ENCODE results near the gene DNAI1.
"Not testable (repeated sequence)": the region's sequence is repeated elsewhere in the genome, so short reads cannot be mapped to it uniquely, and the experiment has no call there.

Gene DNAI1

DNA sequence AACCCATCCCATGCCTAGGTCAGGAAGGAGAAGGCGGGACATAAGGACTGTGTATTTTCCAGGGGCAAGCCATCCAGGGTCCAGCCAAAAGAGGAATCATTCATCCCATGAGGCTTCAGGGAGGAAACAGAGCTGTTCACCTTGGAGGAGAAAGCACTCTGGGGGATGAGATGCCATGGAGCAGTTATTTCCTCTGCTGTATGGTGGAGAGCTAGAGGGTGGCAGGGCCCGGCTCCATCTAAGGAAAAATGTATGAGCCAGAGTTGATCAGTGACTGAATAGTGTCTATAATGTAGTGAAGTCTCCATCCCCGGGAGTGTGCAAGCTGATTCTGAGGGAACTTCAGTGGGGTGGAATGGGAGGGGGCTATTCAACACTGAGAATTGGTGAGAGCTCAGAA lies 56.2 kb downstream of the DNAI1 start:
- DNase-seq, result no peak

DNA sequence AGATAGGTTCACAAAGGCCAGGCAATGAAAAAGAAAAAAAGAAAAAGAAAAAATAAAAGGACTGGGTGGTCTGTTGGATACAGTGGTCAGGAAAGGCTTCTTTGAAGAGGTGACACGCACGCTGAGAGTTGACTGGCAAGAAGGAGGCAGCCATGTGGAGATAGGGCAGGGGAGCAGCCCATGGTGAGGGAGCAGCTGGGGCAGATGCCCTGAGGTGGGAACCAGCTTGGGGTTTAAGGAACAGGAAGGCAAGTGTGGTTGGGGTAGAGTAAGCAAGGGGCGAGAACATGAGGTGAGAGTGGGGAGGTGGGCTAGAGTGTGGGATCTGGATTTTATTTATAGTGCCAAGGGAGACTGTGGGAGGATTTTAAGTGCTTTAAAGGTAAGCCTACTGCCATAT lies 57.4 kb downstream of the DNAI1 start:
- DNase-seq, result no peak

DNA sequence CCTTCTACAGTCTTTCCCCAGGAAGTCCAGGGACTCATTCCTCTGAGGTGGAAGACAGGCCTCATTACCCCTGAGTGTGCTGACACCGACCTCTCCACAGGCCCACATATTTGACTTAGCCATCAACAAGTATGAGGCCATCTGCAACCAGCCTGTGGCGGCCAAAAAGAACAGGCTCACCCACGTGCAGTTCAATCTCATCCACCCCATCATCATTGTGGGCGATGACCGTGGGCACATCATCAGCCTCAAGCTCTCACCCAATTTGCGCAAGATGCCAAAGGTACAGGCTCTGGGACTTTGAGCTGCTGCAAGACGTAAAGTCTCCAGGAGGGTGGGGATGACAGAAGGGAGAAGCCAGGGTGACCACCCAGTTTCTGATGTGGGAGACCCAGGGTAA lies 58.6 kb downstream of the DNAI1 start:
- no peak for DNase-seq

DNA sequence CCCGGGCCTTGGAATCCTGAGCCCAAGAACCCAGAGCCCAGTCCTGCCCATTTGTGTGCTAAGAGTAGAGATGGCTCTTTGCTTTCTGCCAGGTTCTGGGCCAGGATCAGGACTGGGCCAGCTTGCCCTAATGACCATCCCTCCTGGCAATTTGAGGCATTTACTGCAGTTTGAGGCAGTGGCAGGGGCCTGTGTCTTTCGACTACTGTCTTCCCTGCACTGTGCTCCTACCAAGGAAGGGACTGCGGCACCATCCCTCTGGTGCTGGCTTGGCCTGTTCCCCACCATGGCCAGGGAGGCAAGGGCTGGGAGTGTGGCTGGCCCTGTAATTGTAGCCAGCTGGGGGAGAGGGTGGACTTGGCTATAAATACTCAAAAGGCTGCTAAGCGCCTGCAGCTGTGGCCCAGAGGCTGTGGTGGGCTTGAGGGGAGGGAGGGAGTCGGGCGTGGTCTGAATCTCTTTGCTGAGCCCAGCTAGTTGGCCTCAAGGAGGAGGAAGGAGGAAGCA lies 59.6 kb downstream of the DNAI1 start:
- DNase-seq, result no peak

DNA sequence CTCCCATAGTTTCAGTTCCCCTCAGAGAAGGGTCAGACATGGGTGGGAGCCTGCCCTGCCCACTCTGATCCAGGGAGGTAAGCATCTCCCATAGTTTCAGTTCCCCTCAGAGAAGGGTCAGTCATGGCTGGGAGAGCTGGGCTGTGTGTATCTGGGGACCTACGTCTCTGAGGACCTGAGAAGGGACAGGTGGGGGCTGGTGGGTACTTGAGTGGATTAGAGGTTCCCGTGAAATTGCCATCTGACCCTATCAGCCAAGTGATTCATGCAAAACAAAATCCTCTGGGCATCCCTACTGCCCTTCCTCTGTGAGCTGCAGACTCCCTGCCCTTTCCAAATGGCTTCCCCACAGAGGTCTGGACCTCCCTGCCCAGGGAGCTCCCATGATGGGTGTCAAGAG lies 60.3 kb downstream of the DNAI1 start:
- no peak for DNase-seq

DNA sequence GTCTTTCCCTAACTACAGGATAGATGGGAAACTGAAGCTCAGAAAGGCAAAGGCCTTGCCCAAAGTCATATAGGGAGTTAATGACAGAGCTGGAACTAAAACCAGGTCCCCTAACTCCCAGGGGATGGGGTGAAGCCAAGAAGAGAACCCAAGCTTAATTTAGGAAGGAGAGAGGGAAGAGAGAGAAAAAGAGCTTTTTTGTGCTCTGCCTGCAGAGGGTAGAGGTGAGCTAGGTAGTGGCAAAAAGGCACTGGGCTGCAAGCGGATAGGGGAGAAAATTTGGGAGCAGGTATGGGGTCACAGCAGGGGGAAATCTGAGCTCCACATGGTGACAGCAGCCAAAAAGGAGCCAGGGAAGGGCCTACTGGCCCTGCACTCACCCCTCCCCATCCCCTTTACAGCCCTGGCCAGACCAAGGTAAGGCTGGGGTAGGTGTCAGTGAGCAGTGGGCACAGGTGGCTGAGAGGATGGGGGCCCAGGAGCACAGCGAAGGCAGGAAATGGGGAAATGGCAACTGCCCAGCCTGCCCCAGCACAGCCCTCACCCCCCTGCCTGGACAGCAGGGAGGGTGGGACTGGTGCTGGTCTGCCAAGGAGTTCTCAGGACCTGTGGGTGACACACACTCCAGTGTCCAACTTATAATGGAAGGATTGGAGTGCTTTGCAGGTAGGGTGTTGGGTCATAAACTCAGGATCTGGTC lies 60.9 kb downstream of the DNAI1 start:
- DNase-seq, result no peak

DNA sequence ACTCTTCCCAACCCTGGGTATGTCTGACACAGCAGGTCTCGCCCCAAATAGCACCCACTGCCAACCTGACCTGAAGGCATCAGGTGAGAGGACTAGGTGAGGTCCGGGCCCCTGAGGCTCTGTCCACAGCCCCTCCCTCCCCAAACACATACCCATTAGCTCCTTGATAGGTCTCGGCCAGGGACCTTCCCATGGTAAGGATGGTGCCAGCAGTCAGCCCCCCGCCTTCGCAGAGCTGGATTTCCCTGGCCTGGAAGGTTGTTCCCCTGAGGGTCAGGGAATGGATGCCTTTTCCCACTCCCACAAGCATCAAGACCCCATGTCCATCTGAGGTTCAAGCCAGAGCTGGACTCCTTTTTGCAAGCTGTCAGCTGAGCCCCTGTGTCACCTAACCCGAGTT lies 61.5 kb downstream of the DNAI1 start:
- DNase-seq, result no peak

DNA sequence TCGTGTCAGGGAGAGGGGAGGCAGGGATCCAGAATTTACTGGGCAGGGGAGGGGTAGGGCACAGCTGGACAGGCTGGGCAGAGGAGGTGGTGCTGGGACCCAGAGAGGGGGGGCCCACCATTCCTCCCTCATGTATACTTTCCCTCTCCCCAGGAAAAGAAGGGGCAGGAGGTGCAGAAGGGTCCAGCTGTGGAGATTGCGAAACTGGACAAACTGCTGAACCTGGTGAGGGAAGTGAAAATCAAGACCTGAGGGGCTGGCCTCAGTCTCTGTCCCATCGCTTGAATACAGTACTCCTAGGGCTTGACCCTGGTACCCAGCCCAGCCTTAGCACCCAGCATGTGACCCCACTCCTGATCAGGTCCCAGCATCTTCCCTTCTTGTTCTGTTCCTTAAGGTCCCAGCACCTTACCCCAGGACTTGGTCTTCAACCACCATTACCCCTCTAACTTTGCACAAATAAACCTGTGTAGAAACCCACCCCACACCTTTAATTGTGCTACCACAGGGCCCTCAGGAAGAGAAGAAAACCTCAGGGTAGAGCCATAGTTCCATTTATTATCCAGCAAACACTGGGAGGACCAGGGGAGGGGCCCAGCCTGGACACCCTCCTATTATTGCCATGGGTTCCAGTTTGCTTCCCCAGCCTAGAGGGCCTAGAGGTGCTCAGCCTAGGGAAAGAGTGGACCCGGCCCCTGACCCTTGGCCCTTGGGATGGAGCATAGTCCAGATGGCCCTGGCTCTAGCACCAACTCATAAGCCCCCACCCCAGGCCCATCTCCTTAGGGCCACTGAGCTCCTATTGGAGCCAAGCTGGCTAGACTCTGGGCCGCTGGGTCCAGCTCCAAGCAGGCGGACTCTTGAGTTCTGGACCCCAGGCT lies 62.1 kb downstream of the DNAI1 start:
- no peak for DNase-seq

DNA sequence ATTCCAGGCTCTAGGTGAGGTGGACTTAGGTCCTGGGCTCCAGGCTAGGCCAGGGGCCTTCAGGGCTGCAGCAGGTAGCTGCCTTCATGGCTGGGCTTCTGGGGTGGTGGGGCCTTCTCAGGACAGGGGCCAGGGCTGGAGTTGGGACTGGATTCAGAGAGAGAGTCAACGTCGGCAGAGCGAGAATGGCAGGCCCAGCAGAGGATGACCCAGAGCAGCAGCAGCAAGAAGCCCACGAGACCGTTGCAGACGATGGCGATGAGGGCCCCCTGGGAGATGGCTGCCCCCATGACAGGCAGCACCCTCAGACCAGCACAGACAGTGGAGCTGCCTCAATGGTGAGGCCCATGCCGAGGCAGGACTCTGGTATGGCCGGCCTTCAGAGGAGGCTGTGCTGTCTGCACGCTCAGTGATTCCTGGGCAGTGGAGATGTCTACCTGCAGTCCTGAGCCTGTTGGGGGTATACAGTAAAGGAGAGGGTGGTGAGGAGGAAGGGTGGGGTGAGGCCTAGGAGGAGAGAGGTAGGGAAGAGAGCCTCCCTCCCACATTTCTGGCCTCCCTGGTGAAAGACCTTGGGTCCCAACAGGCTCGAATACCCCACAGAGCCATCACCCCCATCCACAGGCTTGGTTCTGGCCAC lies 62.9 kb downstream of the DNAI1 start:
- DNase-seq, result no peak

DNA sequence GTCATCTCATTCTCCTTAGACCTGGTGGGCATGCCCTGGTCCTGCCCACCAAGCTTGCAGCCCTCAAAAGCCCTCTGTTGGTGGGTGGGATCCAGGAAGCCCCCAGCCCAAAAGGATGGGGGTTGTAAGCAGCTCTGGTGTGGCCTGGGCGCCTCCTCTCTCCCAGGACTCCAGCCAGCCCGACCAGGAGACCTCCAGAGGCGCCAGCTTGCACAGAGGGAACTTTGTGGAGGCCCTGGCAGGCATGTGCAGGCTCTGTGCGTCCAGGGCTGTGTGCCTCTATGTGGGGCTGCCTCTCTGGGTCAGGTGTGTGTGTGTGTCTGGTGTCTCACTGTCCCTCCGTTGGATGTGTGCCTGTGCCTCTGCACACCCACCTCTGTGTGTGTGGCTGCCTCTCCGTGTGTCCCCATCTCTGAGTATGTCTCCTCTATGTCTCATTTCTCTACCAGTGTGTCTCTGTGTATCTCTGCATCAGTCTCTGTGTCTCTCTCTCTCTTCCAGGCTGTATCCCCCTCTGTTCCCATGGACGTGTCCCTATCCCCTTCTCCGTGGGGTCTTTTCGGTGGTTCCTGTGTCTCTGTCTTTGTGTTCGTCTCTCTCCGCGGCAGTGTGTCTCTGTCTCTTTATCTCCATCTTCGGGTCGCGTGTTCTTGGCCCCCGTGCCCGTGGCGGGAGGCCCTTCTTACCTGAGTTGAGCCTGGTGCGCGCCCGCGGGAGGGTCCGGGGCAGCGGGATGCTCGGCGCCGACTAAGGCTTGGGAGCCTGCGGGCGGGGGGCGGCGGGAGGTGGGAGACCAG lies 63.7 kb downstream of the DNAI1 start:
- DNase-seq, result no peak

DNA sequence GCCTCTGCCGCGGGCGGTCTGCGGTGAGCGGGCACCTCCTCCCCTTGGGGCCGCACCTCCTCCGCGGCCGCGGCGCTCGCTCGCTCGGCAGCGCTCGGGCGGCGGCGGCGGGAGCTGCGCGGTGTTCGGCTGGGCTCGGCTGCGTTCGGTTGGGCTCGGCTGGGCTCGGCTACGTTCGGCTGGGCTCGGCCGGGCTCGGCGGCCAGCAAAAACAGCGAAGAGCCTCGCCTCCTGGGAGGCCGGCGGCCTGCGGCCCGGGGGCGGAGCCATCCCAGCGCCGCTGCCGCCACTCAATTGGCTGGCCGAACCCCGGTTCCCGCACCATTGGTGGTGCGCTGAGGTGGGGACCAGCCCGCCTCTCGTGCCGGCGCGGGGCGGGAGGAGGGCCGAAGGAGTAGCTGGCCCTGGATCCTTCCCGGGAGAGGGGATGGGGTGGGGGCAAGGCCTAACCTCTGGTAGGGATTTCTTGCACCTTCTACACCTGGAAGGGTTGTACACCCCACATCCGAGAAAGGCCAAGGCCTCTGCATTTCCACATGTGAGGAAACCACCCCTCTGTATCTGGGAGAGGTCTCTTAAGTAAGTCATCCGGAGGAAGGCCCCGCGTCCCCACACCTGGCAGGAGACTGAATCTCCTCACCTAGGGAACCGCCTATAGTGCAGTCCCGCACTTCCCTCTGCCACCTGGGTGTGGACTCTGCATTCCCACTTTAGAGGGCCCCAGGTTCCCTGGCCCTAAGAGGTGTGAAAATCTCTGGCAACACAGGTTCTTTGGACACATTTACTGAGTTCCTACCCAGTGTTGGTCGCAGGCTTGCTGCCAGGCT lies 64.6 kb downstream of the DNAI1 start, which contains the start of gene ENHO:
TSS of gene ENHO (minus strand) at position 20 of the 827 bp plus-strand sequence. CDS start 1,295 bp downstream, outside the sequence.
- peak; percentile 72 for DNase-seq

DNA sequence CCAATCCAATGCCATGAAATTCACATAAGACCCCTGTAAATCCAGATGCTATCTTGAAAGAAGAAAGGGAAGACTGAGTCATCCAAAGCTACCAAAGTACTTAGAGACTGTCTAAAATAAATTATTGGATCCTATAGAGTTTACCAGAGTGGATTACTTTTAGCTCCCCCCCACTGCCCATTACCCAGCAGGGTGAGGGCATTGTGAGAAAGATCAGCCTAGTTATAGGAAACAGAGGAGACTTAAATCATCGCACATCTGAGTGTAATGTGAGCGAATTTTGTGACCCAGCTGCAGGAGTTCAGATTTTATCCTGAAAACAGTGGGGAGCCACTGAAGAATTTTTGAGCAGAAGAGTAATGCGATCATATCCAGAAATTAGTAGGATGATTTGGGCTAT lies 65.7 kb downstream of the DNAI1 start:
- DNase-seq, result no peak

DNA sequence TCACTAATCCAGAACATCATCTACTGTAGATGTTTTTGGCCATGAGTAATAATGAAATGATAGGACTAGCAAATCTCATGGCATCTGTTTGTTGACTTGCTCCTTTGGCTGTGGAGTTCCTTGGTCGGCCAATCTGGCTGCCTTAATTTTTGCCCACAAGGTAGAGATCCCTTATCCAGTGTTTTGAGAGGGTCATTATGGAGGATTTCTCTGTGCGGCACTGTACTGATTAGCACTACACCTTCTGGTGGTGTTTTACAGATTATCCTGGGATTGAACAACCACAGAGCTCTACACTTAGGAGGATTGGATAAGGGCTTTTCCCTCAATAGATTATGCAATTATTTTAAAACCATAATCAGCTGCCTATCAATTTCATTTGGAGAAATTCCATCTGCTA lies 67.4 kb downstream of the DNAI1 start:
- DNase-seq, result no peak

DNA sequence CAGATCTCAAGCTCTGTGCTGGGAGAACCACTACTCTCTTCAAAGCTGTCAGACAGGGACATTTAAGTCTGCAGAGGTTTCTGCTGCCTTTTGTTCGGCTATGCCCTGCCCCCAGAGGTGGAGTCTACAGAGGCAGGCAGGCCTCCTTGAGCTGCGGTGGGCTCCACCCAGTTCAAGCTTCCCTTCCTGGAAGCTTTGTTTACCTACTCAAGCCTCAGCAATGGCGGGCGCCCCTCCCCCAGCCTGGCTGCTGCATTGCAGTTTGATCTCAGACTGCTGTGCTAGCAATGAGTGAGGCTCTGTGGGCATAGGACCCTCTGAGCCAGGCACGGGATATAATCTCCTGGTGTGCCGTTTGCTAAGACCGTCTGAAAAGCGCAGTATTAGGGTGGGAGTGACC lies 73.4 kb downstream of the DNAI1 start:
- not testable (repeated sequence) for DNase-seq

DNA sequence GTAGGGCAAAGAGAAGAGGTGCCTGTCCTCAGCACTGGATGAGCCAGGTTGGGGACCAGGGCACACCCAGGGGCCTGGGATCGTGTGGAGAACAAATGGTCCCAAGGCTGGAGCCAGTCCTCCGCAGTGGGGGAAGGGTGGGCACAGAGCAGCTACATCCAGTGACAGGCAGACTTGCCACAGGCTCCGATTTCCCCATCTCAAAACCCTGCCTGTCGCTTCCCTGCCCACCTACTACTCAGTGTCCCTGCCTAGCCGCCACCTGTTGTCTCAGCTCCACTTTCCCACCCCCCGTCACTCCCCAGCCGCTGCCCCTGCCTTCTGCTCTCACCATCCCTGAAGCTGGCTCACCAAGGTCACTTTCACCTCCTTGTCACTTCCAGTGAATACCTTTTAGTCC lies 78.1 kb downstream of the DNAI1 start:
- DNase-seq, result no peak

DNA sequence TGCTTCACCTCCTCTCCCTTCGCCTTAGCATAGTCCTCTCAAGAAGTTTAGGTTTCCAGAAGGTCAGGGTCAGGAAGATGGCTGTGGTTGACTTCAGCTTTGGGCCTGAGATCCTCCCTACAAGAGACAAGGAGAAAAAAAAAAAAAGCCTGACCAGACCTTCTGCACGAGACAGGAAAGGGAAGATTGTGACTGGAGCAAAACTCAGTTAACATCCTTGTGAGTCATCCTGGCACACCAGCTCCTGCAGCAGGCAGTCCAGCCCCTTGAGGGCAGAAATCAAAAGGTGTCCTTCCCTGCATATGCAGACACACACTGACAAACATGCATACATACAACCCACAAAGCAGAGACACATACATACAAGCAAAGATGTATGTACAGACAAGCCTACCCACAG lies 82.2 kb downstream of the DNAI1 start:
- no peak for DNase-seq

DNA sequence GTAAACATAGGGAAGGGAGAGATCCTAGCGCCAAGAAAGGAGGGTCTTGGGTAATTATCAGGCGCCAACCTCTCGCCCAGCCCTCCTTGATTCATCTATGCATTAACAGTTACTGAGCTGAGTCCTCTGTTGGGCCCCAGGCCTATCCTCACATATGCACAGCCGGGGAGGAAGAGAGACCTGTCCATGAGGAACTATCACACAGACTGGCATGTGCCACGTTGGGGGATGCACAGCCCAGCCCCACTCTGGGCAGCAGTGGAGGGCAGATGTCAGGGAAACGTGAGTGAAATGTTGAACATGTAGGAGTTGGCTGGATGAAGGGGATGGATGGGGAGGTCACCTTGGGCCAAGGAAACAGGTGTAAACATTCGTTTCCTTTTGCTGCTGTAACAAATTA lies 82.9 kb downstream of the DNAI1 start:
- DNase-seq, result no peak

DNA sequence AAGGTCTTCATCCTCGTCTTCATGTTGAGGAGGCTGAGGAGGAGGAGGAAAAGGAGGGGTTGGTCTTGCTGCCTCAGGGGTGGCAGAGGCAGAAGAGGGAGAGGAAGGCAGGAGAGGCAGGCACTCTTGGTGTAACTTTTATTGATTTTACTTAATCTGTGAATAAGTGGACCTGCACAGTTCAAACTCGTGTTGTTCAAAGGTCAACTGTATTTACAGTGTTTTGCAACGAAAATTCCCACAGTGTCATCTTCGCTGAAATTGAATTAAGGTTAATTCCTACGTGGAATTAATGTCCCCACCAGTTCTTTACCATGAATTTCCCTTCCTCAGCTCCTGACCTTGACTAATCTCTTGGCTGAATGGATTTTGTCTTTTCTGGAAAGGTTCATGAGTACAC lies 85.4 kb downstream of the DNAI1 start:
- DNase-seq, result no peak

DNA sequence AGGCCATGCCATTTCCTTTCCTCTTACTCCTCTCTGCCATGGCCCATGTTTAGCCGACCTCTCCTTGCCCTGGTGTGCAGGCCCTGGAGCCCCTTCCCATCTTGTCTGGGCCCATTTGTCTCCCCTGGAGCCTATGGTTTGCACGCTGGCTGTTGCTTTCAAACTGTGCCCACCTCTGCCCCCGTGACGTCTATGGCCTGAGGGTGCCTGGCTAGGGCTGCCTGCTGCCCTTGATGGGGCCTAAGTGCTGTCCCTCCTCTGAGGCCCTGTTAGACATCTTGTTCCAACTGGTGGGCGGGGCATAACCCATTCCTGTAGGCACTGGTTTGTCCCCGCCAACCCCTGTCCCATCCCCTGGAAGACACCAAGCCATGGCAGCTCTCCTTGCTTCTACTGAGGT lies 86.9 kb downstream of the DNAI1 start:
- no peak for DNase-seq

DNA sequence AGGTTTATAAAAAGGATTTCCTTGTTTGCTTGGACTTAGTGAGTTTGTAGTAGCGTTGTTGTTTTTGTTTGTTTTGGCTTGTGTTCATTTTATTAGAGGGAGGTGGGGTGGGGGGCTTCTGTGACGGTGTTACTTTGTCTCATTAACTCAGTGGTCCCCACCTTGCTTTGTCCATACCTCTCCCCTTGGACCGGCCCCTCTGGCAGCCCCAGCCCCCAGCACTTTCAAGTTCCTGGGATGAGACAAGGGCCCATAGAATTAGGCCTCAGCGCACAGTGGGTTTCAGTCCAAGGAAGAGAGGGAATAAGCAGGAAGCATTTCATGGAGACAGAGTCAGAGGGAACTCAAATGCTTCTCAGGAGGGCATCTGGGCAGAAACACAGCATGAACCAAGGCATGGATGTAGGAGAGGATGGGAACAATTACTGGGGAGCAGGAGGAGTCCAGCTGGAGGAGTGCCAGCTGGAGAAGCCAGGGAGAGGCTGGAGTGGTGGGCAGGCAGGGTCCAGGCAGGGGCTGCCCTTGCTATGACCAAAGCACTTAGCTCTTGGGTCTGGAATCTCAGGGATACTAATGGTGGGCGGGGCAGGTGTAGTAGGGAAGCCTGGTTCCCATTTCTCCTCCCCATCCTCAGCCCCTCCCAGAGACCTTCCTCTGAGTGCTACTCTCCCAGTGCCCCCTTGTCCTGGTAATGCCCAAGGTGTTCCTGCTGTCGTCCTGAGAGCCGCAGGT lies 87.7 kb downstream of the DNAI1 start:
- no peak for DNase-seq
